GM10847 (cell line): Measurements from ENCODE around the gene SELENOI.

Experiments
- POLR2A ChIP-seq: IDR thresholded peaks from 2 replicates; pipeline ENCODE4 v1.6.1; 2011; ENCODE audit not compliant: insufficient read length; ENCODE audit errors: extremely low read depth

The SELENOI gene

DNA sequence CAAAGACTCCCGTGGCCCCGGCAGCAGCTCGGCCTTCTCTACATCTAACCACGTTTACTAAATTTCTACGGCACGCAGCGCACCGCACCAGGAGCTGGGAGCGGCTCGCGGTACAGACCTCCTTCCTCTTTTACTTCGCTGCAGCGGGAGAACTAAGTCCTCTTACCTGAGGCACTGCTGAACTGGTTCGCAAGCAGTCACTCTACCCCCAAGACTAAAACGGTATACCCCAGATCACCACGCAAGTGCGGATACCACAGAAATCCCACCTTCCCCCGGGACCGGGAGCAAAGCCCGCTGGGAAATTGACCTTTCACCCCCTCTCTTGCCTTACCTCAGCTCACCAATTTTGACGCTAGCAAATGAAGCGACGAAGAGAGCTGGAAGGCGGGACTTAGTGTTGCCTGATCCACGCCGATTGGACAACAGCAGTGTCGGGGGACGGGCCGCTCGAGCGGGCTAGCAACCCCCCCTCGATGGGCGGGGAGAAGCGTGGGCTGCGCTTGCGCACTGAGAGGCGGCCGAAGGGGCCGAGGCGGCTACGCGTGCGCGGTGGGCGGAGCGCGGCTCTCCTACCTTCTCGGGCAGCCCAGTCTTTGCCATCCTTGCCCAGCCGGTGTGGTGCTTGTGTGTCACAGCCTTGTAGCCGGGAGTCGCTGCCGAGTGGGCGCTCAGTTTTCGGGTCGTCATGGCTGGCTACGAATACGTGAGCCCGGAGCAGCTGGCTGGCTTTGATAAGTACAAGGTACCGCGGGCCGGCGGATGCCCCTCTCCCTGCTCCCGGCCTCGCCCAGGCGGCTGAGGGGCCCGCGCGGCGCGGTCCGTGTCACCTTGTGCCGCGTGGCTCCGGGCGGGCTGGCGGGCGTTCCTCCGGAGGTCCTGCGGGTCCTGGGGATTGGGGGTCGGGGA lies at the start of gene SELENOI:
Gene SELENOI (plus strand): TSS at position 599 of the 909 bp plus-strand sequence. CDS start 90 bp downstream, at position 689.
- peak; percentile 77 for TF ChIP-seq POLR2A

GRCh38 chr2:26297061-26297460 lies 48.9 kb upstream of the SELENOI start:
- TF ChIP-seq POLR2A, result no peak

DNA sequence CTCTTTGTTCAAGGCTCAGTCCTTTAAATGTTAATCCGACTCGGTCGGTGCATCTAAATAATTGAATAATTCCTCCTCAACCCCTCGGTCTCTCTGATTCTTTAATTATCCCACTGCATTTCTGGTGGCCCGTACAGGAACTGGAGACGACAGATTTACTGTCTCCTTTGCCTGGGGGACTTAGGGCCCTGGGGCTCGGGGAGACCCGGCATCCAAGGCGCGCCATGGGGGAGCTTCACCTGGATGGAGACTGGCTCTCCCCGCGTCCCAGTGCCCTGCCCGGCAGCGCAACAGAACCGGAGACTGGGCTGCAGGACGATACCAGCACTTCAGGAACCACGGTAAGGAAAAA lies 47.7 kb upstream of the SELENOI start:
- TF ChIP-seq POLR2A, result no peak

GRCh38 chr2:26298638-26299393 lies 47.1 kb upstream of the SELENOI start:
- no peak for TF ChIP-seq POLR2A

DNA sequence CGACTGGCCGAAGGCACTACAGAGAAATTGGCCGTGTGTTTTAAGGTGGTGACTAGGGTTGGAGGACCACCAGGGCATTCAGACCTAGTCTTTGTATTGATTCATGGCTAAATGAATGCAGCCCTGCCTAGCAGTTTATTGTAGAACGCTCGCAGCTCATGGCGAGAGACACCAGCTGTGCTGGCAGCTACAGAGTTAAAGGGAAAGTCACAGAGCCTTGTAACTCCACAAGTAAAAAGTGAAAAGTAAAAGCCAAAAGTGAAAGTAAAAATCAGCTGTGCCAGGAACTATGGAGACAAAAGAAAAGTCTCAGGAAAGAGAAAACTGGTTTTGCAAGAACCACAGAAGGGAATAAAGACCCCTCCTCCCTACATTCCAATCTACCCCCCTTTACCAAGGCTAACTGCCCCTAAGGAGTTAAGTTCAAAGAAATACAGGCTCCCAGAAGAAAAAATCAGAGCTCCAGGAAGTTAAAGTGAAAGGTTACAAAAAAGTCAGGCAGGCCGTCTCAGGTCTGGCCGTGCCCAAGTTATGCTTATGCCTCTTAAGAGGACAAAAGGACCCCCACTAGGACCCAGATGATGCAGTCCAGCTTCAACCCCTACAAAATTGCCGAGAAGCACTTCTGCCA lies 46.4 kb upstream of the SELENOI start:
- no peak for TF ChIP-seq POLR2A

DNA sequence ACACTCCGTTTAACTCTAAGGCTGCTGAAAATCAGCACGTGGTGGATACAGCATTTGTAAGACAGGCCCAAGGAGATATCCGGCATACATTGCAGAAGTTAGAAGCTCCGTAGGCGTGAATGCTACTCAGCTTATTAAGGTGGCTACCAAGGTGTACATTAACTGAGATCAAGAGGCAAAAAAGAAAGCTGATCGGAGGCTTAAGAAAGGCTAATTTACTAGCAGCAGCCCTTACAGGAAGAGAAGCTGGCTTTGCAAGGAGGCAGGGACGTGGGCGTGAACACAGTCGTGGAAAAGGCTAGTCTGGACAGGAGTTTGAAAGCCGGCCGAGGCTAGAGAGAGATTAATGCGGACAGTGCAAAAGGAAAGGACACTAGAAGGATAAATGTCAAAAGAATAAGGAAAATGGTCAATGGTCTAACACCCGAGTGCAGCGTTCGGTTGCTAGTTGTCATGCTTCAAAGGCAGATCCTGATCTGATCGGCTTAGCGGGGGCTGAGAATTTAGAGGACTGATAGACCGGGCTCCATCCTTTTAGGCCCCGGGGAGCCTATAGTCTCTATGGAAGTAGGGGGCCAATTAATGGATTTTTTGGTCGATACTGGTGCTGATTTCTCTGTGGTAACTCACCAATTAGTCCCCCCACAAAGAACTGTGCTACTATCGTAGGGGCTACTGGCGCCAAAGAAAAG lies 45.6 kb upstream of the SELENOI start:
- no peak for TF ChIP-seq POLR2A

DNA sequence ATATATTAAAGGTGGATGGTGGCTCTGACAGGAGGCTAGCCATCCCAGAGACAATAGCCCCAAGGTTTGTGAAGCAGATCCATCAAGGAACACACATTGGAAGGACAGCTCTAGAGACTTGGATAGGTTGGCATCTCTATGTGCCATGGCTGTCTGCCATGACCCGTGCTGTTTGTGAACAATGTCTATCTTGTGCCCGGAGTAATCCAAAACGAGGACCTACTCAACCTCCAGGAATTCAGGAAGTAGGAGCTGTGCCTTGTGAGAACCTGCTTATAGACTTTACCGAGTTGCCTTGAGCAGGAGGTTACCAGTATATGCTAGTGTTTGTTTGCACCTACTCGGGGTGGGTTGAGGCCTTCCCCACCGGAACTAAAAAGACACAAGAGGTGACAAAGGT lies 43.1 kb upstream of the SELENOI start:
- TF ChIP-seq POLR2A, result no peak

DNA sequence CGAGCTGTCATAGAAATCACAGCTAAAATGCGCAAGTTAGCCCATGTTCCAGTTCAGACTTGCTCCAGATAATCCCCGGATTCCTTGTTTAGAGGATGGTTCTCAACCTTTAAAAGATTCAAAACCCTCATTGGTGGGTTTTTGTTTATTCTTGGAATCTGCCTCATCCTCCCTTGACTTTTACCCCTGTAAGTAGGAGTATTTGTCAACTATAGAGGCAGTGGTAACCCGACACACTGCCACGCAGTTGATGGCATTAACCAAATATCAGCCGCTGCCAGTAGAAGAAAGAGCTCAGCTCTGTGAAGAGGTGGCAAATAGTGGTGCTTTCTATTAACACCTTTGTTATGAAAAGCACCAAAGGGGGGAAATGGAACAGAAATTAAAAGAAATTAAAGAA lies 40.4 kb upstream of the SELENOI start:
- TF ChIP-seq POLR2A, result no peak

- TF ChIP-seq POLR2A, result no peak
These were observed 36.0 kb upstream of the SELENOI start for GRCh38 chr2:26309921-26310320.

DNA sequence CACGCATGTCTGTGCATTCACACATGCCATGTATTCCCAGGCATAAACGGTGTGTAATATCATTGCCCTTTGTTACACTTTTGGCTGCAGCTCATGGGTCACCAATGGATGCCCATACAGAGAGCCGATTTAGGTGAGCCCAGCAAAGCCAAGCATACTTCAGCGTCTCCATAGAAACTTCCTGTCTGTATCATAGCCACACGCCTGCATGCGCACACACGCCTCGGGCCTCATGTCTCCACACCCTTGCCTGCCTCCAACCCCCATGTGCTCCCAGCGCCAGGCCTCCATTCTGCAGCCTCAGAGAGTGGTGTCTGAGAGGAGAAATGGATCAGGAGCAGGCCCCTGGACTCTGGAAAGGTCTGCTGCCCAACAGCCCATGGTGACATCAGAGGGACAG lies 33.5 kb upstream of the SELENOI start:
- TF ChIP-seq POLR2A, result no peak

- TF ChIP-seq POLR2A, result no peak
These were observed 32.5 kb upstream of the SELENOI start for GRCh38 chr2:26313446-26313845.

- no peak for TF ChIP-seq POLR2A
These were observed 31.7 kb upstream of the SELENOI start for GRCh38 chr2:26314243-26314642.

- TF ChIP-seq POLR2A, result no peak
These were observed 29.9 kb upstream of the SELENOI start for GRCh38 chr2:26316041-26316440.

DNA sequence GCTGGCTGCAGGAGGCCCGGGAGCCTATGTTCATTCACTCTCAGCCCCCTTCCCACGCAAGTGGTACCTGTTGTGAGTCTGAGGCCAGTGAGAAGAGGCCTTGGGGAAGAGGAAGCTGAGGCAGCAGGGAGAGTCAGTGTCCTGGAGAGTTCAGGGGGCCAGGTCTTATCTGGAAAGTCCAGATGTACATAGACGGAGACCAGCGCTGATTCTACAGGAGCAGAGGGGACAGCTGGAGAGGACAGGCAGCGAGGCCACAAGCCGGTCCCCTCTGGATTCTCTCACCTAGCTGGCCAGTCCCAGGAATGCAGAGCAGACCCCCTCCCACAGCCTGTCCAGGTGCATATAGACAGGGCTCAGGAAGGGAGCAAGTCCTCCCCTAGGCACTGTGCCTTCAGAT lies 29.1 kb upstream of the SELENOI start:
- TF ChIP-seq POLR2A, result no peak
